NOMO-1 (cell line): Measurements from ENCODE around the gene GPAM.
A peak's percentile ranks its signal among the peaks of the same experiment; 100 is the strongest.
"Not testable (repeated sequence)": the region's sequence is repeated elsewhere in the genome, so short reads cannot be mapped to it uniquely, and the experiment has no call there.

Source experiments
- DNase-seq, 2 experiments: peaks; one replicate each; lab custom pipeline; 2025; ENCODE audit not compliant: unreplicated experiment in 2 of 2; lab: John Stamatoyannopoulos, UW

Gene GPAM

GRCh38 chr10:112136486-112137153 is 46.9 kb downstream of the GPAM start:
- no peak for DNase-seq

- no peak for DNase-seq
Observed at GRCh38 chr10:112135604-112136003, 48.0 kb downstream of the GPAM start.

- DNase-seq = no peak
Observed at GRCh38 chr10:112132435-112132834, 51.1 kb downstream of the GPAM start.

GRCh38 chr10:112131996-112132395 is 51.6 kb downstream of the GPAM start:
- no peak for DNase-seq

- no peak for DNase-seq
Observed at GRCh38 chr10:112131346-112131745, 52.2 kb downstream of the GPAM start.

GRCh38 chr10:112126901-112127300 is 56.7 kb downstream of the GPAM start:
- DNase-seq = no peak

- DNase-seq = no peak
Observed at GRCh38 chr10:112126172-112126571, 57.4 kb downstream of the GPAM start.

- no peak for DNase-seq
Observed at GRCh38 chr10:112124866-112125265, 58.7 kb downstream of the GPAM start.

GRCh38 chr10:112122827-112123226 is 60.7 kb downstream of the GPAM start:
- DNase-seq = no peak

GRCh38 chr10:112120491-112120890 is 63.1 kb downstream of the GPAM start:
- DNase-seq = no peak

- DNase-seq = peak; percentile 3 to 23
Observed at GRCh38 chr10:112115781-112116385, 67.7 kb downstream of the GPAM start.

- not testable (repeated sequence) for DNase-seq
Observed at GRCh38 chr10:112109779-112110178, 73.8 kb downstream of the GPAM start.
